Subcutaneous adipose tissue (tissue), 4 donors: ENCODE results near the gene LY86. TPM values are rescaled to one million over a fixed set of nuclear protein-coding genes. Genes with fewer than 3 reads are reported as not detected.

ENCODE experiments used
- CTCF ChIP-seq: fragments of 450-650 bp; IDR thresholded peaks from one replicate; pipeline ENCODE4 v1.5.1; 2016; ENCODE audit warnings: low read depth, mild to moderate bottlenecking, control low read depth, antibody characterized with exemption, moderate library complexity
- total RNA-seq, 4 donors: library from RNA; depleted of rRNA; stranded (reverse); fragments of >200 nt; gene quantifications; one replicate each; pipeline ENCODE4 v1.1.0, GENCODE V29; 2016

Gene LY86
- total RNA-seq, 4 donors from 2014 or later, result 2.6 to 111 (median 4.9) TPM

GRCh38 chr6:6640926-6641325, 52.4 kb downstream of the LY86 start:
- TF ChIP-seq CTCF, result no peak

- TF ChIP-seq CTCF, result no peak
These were observed 54.9 kb downstream of the LY86 start for GRCh38 chr6:6643398-6643797.

- no peak for TF ChIP-seq CTCF
These were observed 56.9 kb downstream of the LY86 start for GRCh38 chr6:6645261-6645917.

GRCh38 chr6:6646384-6646783, 57.9 kb downstream of the LY86 start:
- TF ChIP-seq CTCF, result no peak

GRCh38 chr6:6646859-6647258, 58.3 kb downstream of the LY86 start:
- no peak for TF ChIP-seq CTCF

- TF ChIP-seq CTCF, result no peak
These were observed 60.3 kb downstream of the LY86 start for GRCh38 chr6:6648692-6649343.

- TF ChIP-seq CTCF, result no peak
These were observed 61.4 kb downstream of the LY86 start for GRCh38 chr6:6649824-6650349.
